ENCODE results near the gene GLG1.

The GLG1 gene

DNA sequence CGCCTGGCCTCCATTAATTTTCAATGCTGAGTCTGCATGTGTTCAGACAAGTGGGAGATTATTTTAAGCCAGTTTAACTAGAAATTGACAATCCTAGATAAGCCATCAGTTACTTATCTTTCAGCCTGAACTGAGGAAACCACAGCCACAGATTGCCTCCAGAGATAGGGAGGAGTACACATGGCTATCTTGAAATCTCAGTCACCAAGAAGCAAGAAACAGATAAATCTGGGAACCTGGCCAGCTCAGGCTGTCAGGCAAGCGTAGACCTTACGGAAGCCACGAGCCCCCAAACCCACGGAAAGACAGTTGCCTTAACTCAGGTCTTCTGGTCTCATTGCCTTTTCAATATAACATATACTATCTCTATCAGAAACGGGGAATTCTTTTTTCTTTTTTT lies 2.0 kb upstream of the GLG1 start:
- H3K4me2 ChIP-seq (ENCODE audit: low read length): no peak overlapping the region
- H3K27me3 ChIP-seq (ENCODE audit: low read depth, low read length): no peaks in the 10 kb centered on the region
- no peak overlapping the region for H2AFZ ChIP-seq (ENCODE audit: low read depth, low read length)
- H3K4me3 ChIP-seq (ENCODE audit: low read length): no peak overlapping the region
- TF ChIP-seq, protein P1, sequence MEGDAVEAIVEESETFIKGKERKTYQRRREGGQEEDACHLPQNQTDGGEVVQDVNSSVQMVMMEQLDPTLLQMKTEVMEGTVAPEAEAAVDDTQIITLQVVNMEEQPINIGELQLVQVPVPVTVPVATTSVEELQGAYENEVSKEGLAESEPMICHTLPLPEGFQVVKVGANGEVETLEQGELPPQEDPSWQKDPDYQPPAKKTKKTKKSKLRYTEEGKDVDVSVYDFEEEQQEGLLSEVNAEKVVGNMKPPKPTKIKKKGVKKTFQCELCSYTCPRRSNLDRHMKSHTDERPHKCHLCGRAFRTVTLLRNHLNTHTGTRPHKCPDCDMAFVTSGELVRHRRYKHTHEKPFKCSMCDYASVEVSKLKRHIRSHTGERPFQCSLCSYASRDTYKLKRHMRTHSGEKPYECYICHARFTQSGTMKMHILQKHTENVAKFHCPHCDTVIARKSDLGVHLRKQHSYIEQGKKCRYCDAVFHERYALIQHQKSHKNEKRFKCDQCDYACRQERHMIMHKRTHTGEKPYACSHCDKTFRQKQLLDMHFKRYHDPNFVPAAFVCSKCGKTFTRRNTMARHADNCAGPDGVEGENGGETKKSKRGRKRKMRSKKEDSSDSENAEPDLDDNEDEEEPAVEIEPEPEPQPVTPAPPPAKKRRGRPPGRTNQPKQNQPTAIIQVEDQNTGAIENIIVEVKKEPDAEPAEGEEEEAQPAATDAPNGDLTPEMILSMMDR (IDR thresholded peaks at IDR 0.05; ENCODE audit: low read depth, low read length): no peak
- no peak for TF ChIP-seq EZH2phosphoT487 (IDR thresholded peaks at IDR 0.05; ENCODE audit: low read depth)
- H3K4me1 ChIP-seq (ENCODE audit: low read length): peaks cover 13% of the 10 kb centered on the region
- peaks cover 6% of the 10 kb centered on the region for H4K20me1 ChIP-seq (ENCODE audit: insufficient read depth, low read length)
- no peak overlapping the region for H3K27ac ChIP-seq (ENCODE audit: low read length)
- H3K9ac ChIP-seq (ENCODE audit: low read length): no peak overlapping the region
- peaks cover 29% of the 10 kb centered on the region for H3K79me2 ChIP-seq (ENCODE audit: low read length)
- no peaks in the 10 kb centered on the region for H3K9me3 ChIP-seq (ENCODE audit: insufficient read depth, low read length)
- no peaks in the 10 kb centered on the region for H3K36me3 ChIP-seq (replicated peaks; ENCODE audit: low read depth, low read length)

DNA sequence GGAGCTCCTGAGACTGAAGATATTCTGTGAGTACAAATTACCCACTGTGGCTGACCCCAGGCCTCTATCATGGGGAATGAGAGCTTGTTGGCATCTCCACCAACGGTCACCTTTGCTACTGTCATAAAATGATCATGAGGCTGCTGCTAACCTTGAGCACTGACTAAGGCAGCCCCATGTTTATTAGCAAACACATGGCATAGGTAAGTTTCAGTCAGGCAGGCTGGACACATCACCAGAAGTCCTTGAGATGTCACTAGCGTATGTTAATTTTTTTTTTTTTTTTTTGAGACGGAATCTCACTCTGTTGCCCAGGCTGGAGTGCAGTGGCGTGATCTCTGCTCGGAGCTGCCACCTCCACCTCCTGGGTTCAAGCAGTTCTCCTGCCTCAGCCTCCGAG lies 1.5 kb upstream of the GLG1 start:
- no peak overlapping the region for H3K9ac ChIP-seq (ENCODE audit: low read length)
- no peak overlapping the region for H2AFZ ChIP-seq (ENCODE audit: low read depth, low read length)
- no peak overlapping the region for H3K4me2 ChIP-seq (ENCODE audit: low read length)
- no peak for TF ChIP-seq EZH2phosphoT487 (IDR thresholded peaks at IDR 0.05; ENCODE audit: low read depth)
- TF ChIP-seq, protein P1 (IDR thresholded peaks at IDR 0.05; ENCODE audit: low read depth, low read length): no peak
- no peaks in the 10 kb centered on the region for H3K36me3 ChIP-seq (replicated peaks; ENCODE audit: low read depth, low read length)
- no peak overlapping the region for H3K27ac ChIP-seq (ENCODE audit: low read length)
- peaks cover 11% of the 10 kb centered on the region for H4K20me1 ChIP-seq (ENCODE audit: insufficient read depth, low read length)
- no peak overlapping the region for H3K4me3 ChIP-seq (ENCODE audit: low read length)
- peaks cover 13% of the 10 kb centered on the region for H3K4me1 ChIP-seq (ENCODE audit: low read length)
- H3K27me3 ChIP-seq (ENCODE audit: low read depth, low read length): no peaks in the 10 kb centered on the region
- peaks cover 35% of the 10 kb centered on the region for H3K79me2 ChIP-seq (ENCODE audit: low read length)
- H3K9me3 ChIP-seq (ENCODE audit: insufficient read depth, low read length): no peaks in the 10 kb centered on the region

DNA sequence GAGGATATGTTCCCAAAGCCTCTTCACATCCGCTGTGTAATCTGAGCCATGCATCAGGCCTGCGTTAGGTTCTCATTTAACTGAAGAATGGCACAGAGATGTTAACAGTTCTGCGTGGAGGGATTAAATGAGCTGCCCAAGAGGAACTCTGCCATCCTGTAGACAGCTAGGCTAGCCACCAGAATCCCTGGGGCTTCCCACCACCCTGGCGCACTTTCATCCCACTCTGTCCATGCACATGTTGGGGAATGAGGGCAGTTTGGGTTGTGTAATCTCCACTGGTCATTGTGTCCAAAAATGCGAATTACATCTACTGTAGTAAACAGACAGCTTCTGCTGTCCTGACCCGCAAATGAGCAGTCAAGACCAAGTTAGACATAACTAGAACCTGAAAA lies 1.0 kb upstream of the GLG1 start:
- Histone ChIP-seq H3K9me3 (ENCODE audit: insufficient read depth, low read length) (no peaks in the 10 kb centered on the region), H2AFZ (ENCODE audit: low read depth, low read length) (no peak overlapping the region)

DNA sequence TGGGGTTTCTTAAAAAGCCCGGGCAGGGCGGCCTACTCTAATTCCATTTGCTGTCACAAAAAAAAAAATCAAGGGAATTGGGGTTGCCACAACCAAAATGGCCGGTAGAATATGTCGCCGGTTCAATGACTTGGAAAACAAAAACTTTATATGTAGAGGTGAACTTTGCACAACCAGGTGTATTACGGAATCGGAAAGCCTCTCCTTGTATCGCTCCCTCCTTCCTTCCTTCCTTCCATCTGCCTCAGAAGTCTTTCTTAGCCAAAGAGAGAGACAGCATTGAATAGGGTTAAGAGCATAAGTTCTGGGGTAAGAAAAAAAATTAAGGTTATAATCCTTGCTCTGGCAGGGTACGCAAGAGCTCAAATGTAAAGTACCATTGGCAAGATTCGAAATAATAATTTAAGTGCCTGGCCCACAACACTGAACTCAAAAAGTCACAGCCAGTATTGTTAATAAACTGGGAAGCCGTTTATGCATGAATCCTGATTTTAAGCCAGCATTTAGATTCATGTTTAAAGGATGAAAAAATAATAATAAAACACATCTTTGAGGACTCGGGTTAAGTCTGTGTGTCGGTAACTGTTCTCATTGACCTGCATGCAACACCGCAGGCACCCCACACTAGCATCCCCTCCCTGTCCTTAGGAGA lies 522 bp upstream of the GLG1 start:
- TF ChIP-seq, protein P1 (IDR thresholded peaks at IDR 0.05; ENCODE audit: low read depth, low read length): no peak
- TF ChIP-seq EZH2phosphoT487 (IDR thresholded peaks at IDR 0.05; ENCODE audit: low read depth): no peak
- peak overlapping the region; percentile 95 for H3K4me3 ChIP-seq (ENCODE audit: low read length)
- H3K4me2 ChIP-seq (ENCODE audit: low read length): peak overlapping the region; percentile 83
- peaks cover 13% of the 10 kb centered on the region for H3K4me1 ChIP-seq (ENCODE audit: low read length)
- peak overlapping the region; percentile 87 for H2AFZ ChIP-seq (ENCODE audit: low read depth, low read length)
- no peaks in the 10 kb centered on the region for H3K36me3 ChIP-seq (replicated peaks; ENCODE audit: low read depth, low read length)
- peaks cover 44% of the 10 kb centered on the region for H3K79me2 ChIP-seq (ENCODE audit: low read length)
- H3K9me3 ChIP-seq (ENCODE audit: insufficient read depth, low read length): no peaks in the 10 kb centered on the region
- H3K9ac ChIP-seq (ENCODE audit: low read length): peak overlapping the region; percentile 93
- no peak overlapping the region for H3K27ac ChIP-seq (ENCODE audit: low read length)
- H4K20me1 ChIP-seq (ENCODE audit: insufficient read depth, low read length): peaks cover 12% of the 10 kb centered on the region
- H3K27me3 ChIP-seq (ENCODE audit: low read depth, low read length): no peaks in the 10 kb centered on the region

More for the DNA sequence above, 1.0 kb upstream of the GLG1 start:
- TF ChIP-seq, protein P1 (IDR thresholded peaks at IDR 0.05; ENCODE audit: low read depth, low read length): no peak
- no peak for TF ChIP-seq EZH2phosphoT487 (IDR thresholded peaks at IDR 0.05; ENCODE audit: low read depth)
- no peaks in the 10 kb centered on the region for H3K27me3 ChIP-seq (ENCODE audit: low read depth, low read length)
- H3K79me2 ChIP-seq (ENCODE audit: low read length): peaks cover 39% of the 10 kb centered on the region
- no peak overlapping the region for H3K4me2 ChIP-seq (ENCODE audit: low read length)
- no peaks in the 10 kb centered on the region for H3K36me3 ChIP-seq (replicated peaks; ENCODE audit: low read depth, low read length)
- H3K4me1 ChIP-seq (ENCODE audit: low read length): peaks cover 13% of the 10 kb centered on the region
- H3K27ac ChIP-seq (ENCODE audit: low read length): no peak overlapping the region
- no peak overlapping the region for H3K4me3 ChIP-seq (ENCODE audit: low read length)
- peaks cover 12% of the 10 kb centered on the region for H4K20me1 ChIP-seq (ENCODE audit: insufficient read depth, low read length)
- no peak overlapping the region for H3K9ac ChIP-seq (ENCODE audit: low read length)
